SK-N-SH (cell line): Measurements from ENCODE around the gene KCNJ16. TPM values are rescaled to one million over a fixed set of nuclear protein-coding genes. Genes with fewer than 3 reads are reported as not detected.

Experiments used
- CTCF ChIA-PET: fragments of 300-600, 350-600 bp; formaldehyde crosslinking; extraction: SDS; loops from one replicate; lab custom pipeline; 2021; lab: Yijun Ruan, JAX
- POLR2A ChIA-PET: fragments of 350-600 bp; sonication (Branson Sonifier 250); formaldehyde crosslinking; extraction: SDS; loops from one replicate; lab custom pipeline; 2020; ENCODE audit warnings: antibody characterized with exemption, inconsistent platforms; lab: Yijun Ruan, JAX
- DNase-seq: peaks from one replicate; pipeline ENCODE4 v3.0.0; 2012
- H2AFZ ChIP-seq: fragments of 200-600 bp; sonication (generic); 2 replicates; pipeline ENCODE4 v1.8.1; 2016; ENCODE audit warnings: antibody characterized with exemption, mild to moderate bottlenecking, low read depth
- H3F3A ChIP-seq: fragments of 200-600 bp; sonication (generic); replicated peaks from 2 replicates; pipeline ENCODE3; 2016; ENCODE audit warnings: antibody characterized with exemption, mild to moderate bottlenecking; ENCODE audit not compliant: insufficient read depth
- H3K27ac ChIP-seq, 2 experiments: fragments of 200-500 bp in 1 of 2; fragments of 200-600 bp in 1 of 2; sonication (Bioruptor generic) in 1 of 2; sonication (generic), shearing (Covaris generic) in 1 of 2; 2 replicates each; pipeline versions ENCODE4 v1.5.1 to v1.6.1; 2014 to 2016; ENCODE audit warnings: low read depth in 2 of 2, inconsistent platforms in 1 of 2, low read length in 1 of 2, mild to moderate bottlenecking in 1 of 2, mixed read lengths in 1 of 2
- H3K27me3 ChIP-seq: fragments of 200-600 bp; sonication (generic), shearing (Covaris generic); 2 replicates; pipeline ENCODE4 v1.6.1; 2016; ENCODE audit warnings: mixed run types; ENCODE audit not compliant: insufficient read depth
- H3K36me3 ChIP-seq, 2 experiments: fragments of 200-500 bp in 1 of 2; fragments of 200-600 bp in 1 of 2; sonication (Bioruptor generic) in 1 of 2; sonication (generic) in 1 of 2; replicated peaks in 1 of 2; 2 replicates each; pipeline versions ENCODE3 to v1.5.1; 2014 to 2016; ENCODE audit warnings: low read length in 1 of 2, mild to moderate bottlenecking in 1 of 2; ENCODE audit not compliant: insufficient read depth in 2 of 2, control insufficient read depth in 1 of 2
- H3K4me1 ChIP-seq, 2 experiments: fragments of 200-500 bp in 1 of 2; fragments of 200-600 bp in 1 of 2; sonication (Bioruptor generic) in 1 of 2; sonication (generic), shearing (Covaris generic) in 1 of 2; 2 replicates each; pipeline versions ENCODE4 v1.5.1 to v1.6.1; 2014 to 2016; ENCODE audit warnings: low read depth in 1 of 2, low read length in 1 of 2, mixed run types in 1 of 2; ENCODE audit not compliant: insufficient read depth in 2 of 2, control insufficient read depth in 1 of 2
- H3K4me2 ChIP-seq: fragments of 200-600 bp; sonication (generic), shearing (Covaris generic); 2 replicates; pipeline ENCODE4 v1.6.1; 2017; ENCODE audit warnings: mixed run types
- H3K4me3 ChIP-seq, 2 experiments: fragments of 200-500 bp in 1 of 2; fragments of 200-600 bp in 1 of 2; sonication (Bioruptor generic) in 1 of 2; sonication (generic), shearing (Covaris generic) in 1 of 2; 2 replicates each; pipeline versions ENCODE4 v1.5.1 to v1.8.1; 2014 to 2016; ENCODE audit warnings: low read depth in 2 of 2, inconsistent platforms in 1 of 2, low read length in 1 of 2, mild to moderate bottlenecking in 1 of 2, mixed read lengths in 1 of 2, moderate library complexity in 1 of 2
- H3K79me2 ChIP-seq: fragments of 200-600 bp; sonication (generic); 2 replicates; pipeline ENCODE4 v1.8.1; 2017; ENCODE audit warnings: mild to moderate bottlenecking; ENCODE audit not compliant: insufficient read depth
- H3K9ac ChIP-seq: fragments of 200-600 bp; sonication (generic); 2 replicates; pipeline ENCODE4 v1.6.1; 2017; ENCODE audit warnings: mixed run types
- H3K9me2 ChIP-seq: fragments of 200-600 bp; sonication (generic); 2 replicates; pipeline ENCODE4 v1.6.1; 2017; ENCODE audit warnings: mixed run types
- H3K9me3 ChIP-seq: fragments of 200-600 bp; sonication (generic); 2 replicates; pipeline ENCODE4 v1.6.1; 2017; ENCODE audit warnings: mixed run types, mild to moderate bottlenecking, moderate library complexity
- H4K20me1 ChIP-seq: fragments of 200-600 bp; sonication (generic); 2 replicates; pipeline ENCODE4 v1.6.1; 2017; ENCODE audit warnings: mild to moderate bottlenecking, mixed run types; ENCODE audit not compliant: insufficient read depth
- CHD2 ChIP-seq: fragments of 150-350 bp; IDR thresholded peaks from 2 replicates; pipeline ENCODE4 v1.6.1; 2018; ENCODE audit warnings: low read length; ENCODE audit not compliant: partially characterized antibody
- CTCF ChIP-seq: fragments of 200-600 bp; sonication (generic); IDR thresholded peaks from 2 replicates; pipeline ENCODE4 v1.6.1; 2017; ENCODE audit warnings: antibody characterized with exemption, mild to moderate bottlenecking, moderate library complexity
- ELF1 ChIP-seq: IDR thresholded peaks from 2 replicates; pipeline ENCODE4 v1.4.0; 2012
- EZH2phosphoT487 ChIP-seq: fragments of 200-600 bp; sonication (generic); IDR thresholded peaks from 2 replicates; pipeline ENCODE4 v1.6.1; 2017; ENCODE audit warnings: low read depth, mixed run types, mild to moderate bottlenecking, antibody characterized with exemption, moderate library complexity, borderline replicate concordance
- GATA2 ChIP-seq: sonication (generic); formaldehyde crosslinking; IDR thresholded peaks from 2 replicates; pipeline ENCODE4 v1.5.0; 2020; ENCODE audit warnings: mild to moderate bottlenecking, missing genetic modification reagents
- JUND ChIP-seq: IDR thresholded peaks from 2 replicates; pipeline ENCODE4 v1.4.0; 2012
- MEF2A ChIP-seq: IDR thresholded peaks from 2 replicates; pipeline ENCODE4 v1.4.0; 2012; ENCODE audit warnings: low read depth, borderline replicate concordance
- MXI1 ChIP-seq: IDR thresholded peaks from 2 replicates; pipeline ENCODE4 v1.6.1; 2012; ENCODE audit warnings: mild to moderate bottlenecking, low read depth, low read length, improper control_type of control experiment
- PBX3 ChIP-seq: IDR thresholded peaks from 2 replicates; pipeline ENCODE4; 2012
- POLR2AphosphoS5 ChIP-seq: IDR thresholded peaks from 2 replicates; pipeline ENCODE4 v1.6.1; 2012; ENCODE audit warnings: low read depth, low read length
- RCOR1 ChIP-seq: fragments of 150-350 bp; IDR thresholded peaks from 2 replicates; pipeline ENCODE4 v1.6.1; 2017; ENCODE audit warnings: antibody characterized with exemption, low read length
- RFX5 ChIP-seq: IDR thresholded peaks from 2 replicates; pipeline ENCODE4 v1.6.1; 2012; ENCODE audit warnings: mild to moderate bottlenecking, improper control_type of control experiment, low read length
- RXRA ChIP-seq: IDR thresholded peaks from 2 replicates; pipeline ENCODE4 v1.4.0; 2012; ENCODE audit warnings: low read depth, mild to moderate bottlenecking, borderline replicate concordance
- SIN3A ChIP-seq: IDR thresholded peaks from 2 replicates; pipeline ENCODE4 v1.6.1; 2012; ENCODE audit warnings: low read depth, mild to moderate bottlenecking, low read length, moderate library complexity, borderline replicate concordance
- SMC3 ChIP-seq: IDR thresholded peaks from 2 replicates; pipeline ENCODE4 v1.6.1; 2012; ENCODE audit warnings: low read depth, low read length, improper control_type of control experiment
- TCF12 ChIP-seq: IDR thresholded peaks from 2 replicates; pipeline ENCODE4 v1.4.0; 2012
- USF1 ChIP-seq: IDR thresholded peaks from 2 replicates; pipeline ENCODE4 v1.4.0; 2012; ENCODE audit warnings: low read depth, borderline replicate concordance
- USF2 ChIP-seq: fragments of 150-350 bp; IDR thresholded peaks from 2 replicates; pipeline ENCODE4 v1.6.1; 2017; ENCODE audit warnings: antibody characterized with exemption, low read length, low read depth, borderline replicate concordance
- YY1 ChIP-seq: IDR thresholded peaks from 2 replicates; pipeline ENCODE4 v1.4.0; 2012; ENCODE audit warnings: low read depth, mild to moderate bottlenecking
- ZBTB33 ChIP-seq: IDR thresholded peaks from 2 replicates; pipeline ENCODE4 v1.4.0; 2012; ENCODE audit warnings: low read depth, borderline replicate concordance
- WGBS: methylation state at CpG from one replicate; pipeline ENCODE4 v1.1.6; 2017; ENCODE audit warnings: low lambda C conversion rate; 5-methylcytosine and 5-hydroxymethylcytosine counted together
- polyA plus RNA-seq, 3 experiments: library from polyadenylated mRNA; depleted of rRNA; stranded (reverse); fragments of >200 nt; gene quantifications; 2 replicates each; pipeline ENCODE4 v1.2.3, GENCODE V29; 2012

KCNJ16 gene
- polyA plus RNA-seq, 1 of the 3 experiments (the other 2 are of a cell fraction) = not detected

- CTCF ChIA-PET = no interaction called here
These were observed 45.4 kb downstream of the KCNJ16 start for GRCh38 chr17:70120425-70120824.

More at GRCh38 chr17:70120425-70120824, 45.4 kb downstream of the KCNJ16 start:
- Histone ChIP-seq H4K20me1 (no peaks in the 10 kb centered on the region), H3F3A (no peaks in the 10 kb centered on the region), H3K4me2 (no peak overlapping the region), H3K36me3 (no peaks in the 10 kb centered on the region), H3K4me3 (no peak overlapping the region), H3K27ac (no peak overlapping the region), H2AFZ (no peak overlapping the region), H3K9me2 (no peaks in the 10 kb centered on the region), H3K4me1 (no peaks in the 10 kb centered on the region), H3K9me3 (no peaks in the 10 kb centered on the region), H3K9ac (no peak overlapping the region), H3K27me3 (no peaks in the 10 kb centered on the region), H3K79me2 (no peaks in the 10 kb centered on the region)
- TF ChIP-seq YY1 (no peak), CHD2 (no peak), SIN3A (no peak), ZBTB33 (no peak), SMC3 (no peak), USF1 (no peak), RFX5 (no peak), RCOR1 (no peak), RXRA (no peak), PBX3 (no peak), JUND (no peak), POLR2AphosphoS5 (no peak), MXI1 (no peak), CTCF (no peak), USF2 (no peak), ELF1 (no peak), GATA2 (CRISPR knock-in tag) (no peak), MEF2A (no peak), TCF12 (no peak), EZH2phosphoT487 (no peak)
- DNase-seq = no peak
- 63% methylated on average over 4 of the region's 4 CpGs for WGBS
- POLR2A ChIA-PET = no interaction called here
